Tibial artery (tissue), 4 donors: ENCODE data around the gene CABP4.

Source experiments
- DNase-seq, 2 donors: peaks; one replicate each; pipeline ENCODE4 v3.0.0-alpha.2; 2019
- H3K27ac ChIP-seq, 2 donors: fragments of 200-600 bp; sonication (generic) in 1 of 2; 1 replicate in 1 of 2; 2 replicates in 1 of 2; pipeline ENCODE4 v1.5.1; 2018 to 2019; ENCODE audit warnings: mild to moderate bottlenecking in 1 of 2
- H3K27me3 ChIP-seq, 2 donors: fragments of 200-600 bp; sonication (generic) in 1 of 2; one replicate each; pipeline versions ENCODE4 v1.5.1 to v1.6.0; 2016 to 2019
- H3K36me3 ChIP-seq, 3 donors: fragments of 200-600 bp; sonication (generic) in 2 of 3; one replicate each; pipeline ENCODE4 v1.5.1; 2016 to 2019; ENCODE audit warnings: mild to moderate bottlenecking in 2 of 3
- H3K4me1 ChIP-seq, 4 donors: fragments of 200-600 bp; sonication (generic) in 2 of 4; 1 replicate in 3 of 4; 2 replicates in 1 of 4; pipeline ENCODE4 v1.5.1; 2016 to 2019
- H3K4me3 ChIP-seq, 2 donors: fragments of 200-600 bp; sonication (generic) in 1 of 2; 1 replicate in 1 of 2; 2 replicates in 1 of 2; pipeline ENCODE4 v1.5.1; 2018 to 2019; ENCODE audit warnings: mild to moderate bottlenecking in 2 of 2
- H3K9me3 ChIP-seq, 3 donors: fragments of 200-600 bp; sonication (generic) in 1 of 3; one replicate each; pipeline ENCODE4 v1.5.1; 2016 to 2019
- intact Hi-C: fragments of 100-400 bp; cut with DNase I; formaldehyde crosslinking; loops from one replicate; pipeline ENCODE4 v1.15.0; 2023; ENCODE audit warnings: low total_unique reads
- TF ChIP-seq, protein P1 (sequence below), 2 experiments: fragments of 200-600 bp in 1 of 2; fragments of 450-650 bp in 1 of 2; IDR thresholded peaks; one replicate each; pipeline ENCODE4 v1.5.1; 2017 to 2019; ENCODE audit warnings: antibody characterized with exemption in 2 of 2, mild to moderate bottlenecking in 1 of 2, moderate library complexity in 1 of 2

Gene CABP4

GRCh38 chr11:67440229-67441097 is 14.7 kb upstream of the CABP4 start:
- H3K9me3 ChIP-seq, result no peaks in the 10 kb centered on the region
- TF ChIP-seq, protein P1, sequence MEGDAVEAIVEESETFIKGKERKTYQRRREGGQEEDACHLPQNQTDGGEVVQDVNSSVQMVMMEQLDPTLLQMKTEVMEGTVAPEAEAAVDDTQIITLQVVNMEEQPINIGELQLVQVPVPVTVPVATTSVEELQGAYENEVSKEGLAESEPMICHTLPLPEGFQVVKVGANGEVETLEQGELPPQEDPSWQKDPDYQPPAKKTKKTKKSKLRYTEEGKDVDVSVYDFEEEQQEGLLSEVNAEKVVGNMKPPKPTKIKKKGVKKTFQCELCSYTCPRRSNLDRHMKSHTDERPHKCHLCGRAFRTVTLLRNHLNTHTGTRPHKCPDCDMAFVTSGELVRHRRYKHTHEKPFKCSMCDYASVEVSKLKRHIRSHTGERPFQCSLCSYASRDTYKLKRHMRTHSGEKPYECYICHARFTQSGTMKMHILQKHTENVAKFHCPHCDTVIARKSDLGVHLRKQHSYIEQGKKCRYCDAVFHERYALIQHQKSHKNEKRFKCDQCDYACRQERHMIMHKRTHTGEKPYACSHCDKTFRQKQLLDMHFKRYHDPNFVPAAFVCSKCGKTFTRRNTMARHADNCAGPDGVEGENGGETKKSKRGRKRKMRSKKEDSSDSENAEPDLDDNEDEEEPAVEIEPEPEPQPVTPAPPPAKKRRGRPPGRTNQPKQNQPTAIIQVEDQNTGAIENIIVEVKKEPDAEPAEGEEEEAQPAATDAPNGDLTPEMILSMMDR (IDR thresholded peaks at IDR 0.05), result no peak
- peaks cover 0 to 68% (median 47%) of the 10 kb centered on the region in 3 donors for H3K36me3 ChIP-seq
- intact Hi-C loops, result no loop called here
- H3K27ac ChIP-seq, result peak overlapping the region; percentile 51 to 64
- no peak overlapping the region for H3K4me3 ChIP-seq
- no peaks in the 10 kb centered on the region for H3K27me3 ChIP-seq
- no peak for DNase-seq
- H3K4me1 ChIP-seq, result peaks cover 0 to 69% (median 39%) of the 10 kb centered on the region in 4 donors

DNA sequence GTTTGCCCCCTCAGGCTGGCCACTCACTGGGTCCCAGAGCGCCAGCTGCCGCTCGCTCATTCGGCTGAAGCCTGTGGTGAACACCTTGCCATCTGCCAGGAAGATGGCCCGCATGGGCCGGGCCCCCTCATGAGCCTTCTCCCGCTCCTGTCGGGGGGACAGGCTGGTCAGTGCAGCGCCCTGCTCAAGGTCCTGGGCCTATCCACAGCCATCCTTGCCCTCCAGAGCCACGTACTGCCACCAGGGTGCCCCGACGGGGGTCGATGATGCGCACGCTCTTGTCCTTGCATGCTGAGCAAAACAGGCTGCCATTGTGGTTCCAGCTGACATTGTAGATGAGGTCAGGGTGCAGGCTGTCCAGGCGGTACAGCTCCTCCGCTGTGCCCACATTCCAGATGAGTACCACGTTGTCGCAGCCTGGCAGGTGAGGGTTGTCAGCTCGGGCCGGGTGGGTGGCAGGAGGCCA is 14.0 kb upstream of the CABP4 start:
- TF ChIP-seq, protein P1 (IDR thresholded peaks at IDR 0.05), result no peak
- DNase-seq, result no peak
- H3K36me3 ChIP-seq, result peaks cover 0 to 61% (median 40%) of the 10 kb centered on the region in 3 donors
- H3K27me3 ChIP-seq, result no peaks in the 10 kb centered on the region
- no peaks in the 10 kb centered on the region for H3K9me3 ChIP-seq
- H3K4me1 ChIP-seq, result peaks cover 0 to 63% (median 34%) of the 10 kb centered on the region in 4 donors
- intact Hi-C loops, result no loop called here
- no peak overlapping the region for H3K27ac ChIP-seq
- H3K4me3 ChIP-seq, result no peak overlapping the region

DNA sequence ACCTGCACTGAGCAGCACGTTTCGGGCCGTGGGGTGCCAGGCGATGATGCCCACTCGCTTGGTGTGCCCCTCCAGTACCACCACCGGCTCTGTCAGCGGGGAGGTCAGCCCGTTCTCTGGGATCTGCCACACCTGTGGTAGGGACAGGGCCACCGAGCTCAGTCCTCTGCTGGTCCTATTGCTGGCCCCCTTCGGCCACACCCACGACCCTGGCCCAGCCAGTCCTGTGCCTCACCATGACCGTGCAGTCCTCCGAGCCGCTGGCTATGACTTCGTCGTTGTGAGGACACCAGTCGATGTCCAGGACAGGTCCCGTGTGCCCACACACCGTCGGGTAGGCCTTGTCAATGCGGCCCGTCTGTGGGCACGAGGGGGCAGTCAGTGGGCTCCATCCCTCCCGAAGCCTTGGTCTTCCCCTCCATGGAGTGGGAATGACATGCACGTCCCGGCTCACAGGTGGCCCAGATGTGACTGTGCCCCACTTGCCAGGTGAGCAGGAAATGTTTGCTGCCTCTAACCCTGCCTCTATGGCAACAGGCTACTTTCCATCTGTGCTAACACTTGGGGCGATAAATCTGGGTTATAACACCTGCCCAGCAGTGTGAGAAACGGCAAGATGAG is 13.3 kb upstream of the CABP4 start:
- H3K9me3 ChIP-seq, result no peaks in the 10 kb centered on the region
- H3K4me3 ChIP-seq, result no peak overlapping the region
- DNase-seq, result peak in 1 of 2 donors; percentile 68
- TF ChIP-seq, protein P1 (IDR thresholded peaks at IDR 0.05), result no peak
- peaks cover 0 to 54% (median 38%) of the 10 kb centered on the region in 3 donors for H3K36me3 ChIP-seq
- peak overlapping the region; percentile 96 to 98 for H3K27ac ChIP-seq
- intact Hi-C loops, result loop anchor here (2.0 kb wide), 1 partner anchor 23 kb away; no protein-coding TSS in a partner anchor
- H3K27me3 ChIP-seq, result no peaks in the 10 kb centered on the region
- H3K4me1 ChIP-seq, result peaks cover 0 to 56% (median 30%) of the 10 kb centered on the region in 4 donors

DNA sequence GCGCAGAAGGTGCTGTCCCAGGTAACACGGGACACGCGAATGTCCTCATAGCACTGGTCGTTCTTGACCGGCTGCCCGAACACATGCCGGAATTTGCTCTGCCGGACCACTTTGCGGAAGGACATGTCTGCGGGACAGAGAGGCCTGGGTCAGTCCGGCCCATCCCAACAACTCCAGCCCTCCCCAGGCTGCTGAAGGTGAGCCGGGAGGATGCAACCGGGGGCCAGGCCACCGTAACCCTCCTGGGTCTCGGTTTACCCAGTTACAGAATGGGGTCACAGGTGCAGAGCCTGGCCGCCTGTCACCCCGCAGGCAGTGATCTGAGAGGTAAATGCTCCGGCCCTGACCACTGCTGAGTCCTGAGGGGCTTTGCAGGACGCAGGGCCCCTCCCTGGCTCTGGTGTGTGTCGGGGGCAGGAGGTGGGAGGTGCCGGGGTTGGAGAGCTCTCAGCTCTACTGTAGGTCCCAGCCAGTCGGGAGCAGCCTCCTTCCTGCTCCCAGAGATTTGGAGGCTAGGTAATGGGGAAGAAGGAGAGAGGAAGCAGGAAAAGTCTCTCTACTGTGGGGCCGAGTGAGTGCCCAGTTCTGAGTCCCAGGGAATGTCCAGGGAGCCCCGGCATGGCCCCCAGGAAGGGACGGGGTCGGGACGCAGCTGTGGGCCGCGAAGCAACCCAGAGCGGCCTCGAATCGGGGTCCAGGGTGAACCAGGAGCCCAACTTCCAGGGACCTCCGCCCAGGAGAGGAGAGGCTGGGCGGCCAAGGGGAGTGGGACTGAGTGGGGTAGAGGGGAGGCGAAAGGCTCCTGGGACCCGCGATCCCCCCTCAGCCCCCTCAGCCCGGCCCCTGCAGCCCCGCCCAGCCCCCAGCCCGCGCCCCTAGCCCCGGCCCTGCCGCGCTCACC is 12.4 kb upstream of the CABP4 start:
- TF ChIP-seq, protein P1 (IDR thresholded peaks at IDR 0.05), result no peak
- no peak for DNase-seq
- intact Hi-C loops, result loop anchor here (2.0 kb wide), 1 partner anchor 22 kb away; no protein-coding TSS in a partner anchor
- Histone ChIP-seq H3K27ac (peak overlapping the region; percentile 96 to 98), H3K9me3 (no peaks in the 10 kb centered on the region), H3K36me3 (peaks cover 0 to 45% (median 34%) of the 10 kb centered on the region in 3 donors), H3K4me1 (peaks cover 0 to 49% (median 28%) of the 10 kb centered on the region in 4 donors), H3K27me3 (no peaks in the 10 kb centered on the region), H3K4me3 (peak overlapping the region; percentile 89 to 90)

DNA sequence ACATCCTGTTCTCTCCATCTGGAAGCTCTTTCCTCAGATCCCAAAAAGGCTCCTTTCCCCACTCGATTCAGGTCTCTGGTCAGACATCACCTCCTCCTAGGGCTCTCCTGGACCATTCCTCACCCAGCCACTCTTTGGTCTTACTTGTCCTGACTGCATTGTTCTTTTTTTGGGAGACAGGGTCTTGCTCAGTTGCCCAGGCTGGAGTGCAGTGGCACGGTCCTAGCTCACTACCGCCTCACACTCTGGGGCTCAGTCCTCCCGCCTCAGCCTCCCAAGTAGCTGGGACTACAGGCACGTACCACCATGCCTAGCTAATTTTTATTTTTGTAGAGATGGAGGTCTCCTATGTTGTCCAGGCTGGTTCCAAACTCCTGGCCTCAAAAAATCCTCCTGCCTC is 9.6 kb upstream of the CABP4 start:
- no peak for DNase-seq
- H3K9me3 ChIP-seq, result no peaks in the 10 kb centered on the region
- H3K27ac ChIP-seq, result no peak overlapping the region
- H3K4me3 ChIP-seq, result no peak overlapping the region
- TF ChIP-seq, protein P1 (IDR thresholded peaks at IDR 0.05), result no peak
- intact Hi-C loops, result no loop called here
- peaks cover 0 to 19% (median 13%) of the 10 kb centered on the region in 3 donors for H3K36me3 ChIP-seq
- H3K27me3 ChIP-seq, result no peaks in the 10 kb centered on the region
- H3K4me1 ChIP-seq, result peaks cover 0 to 36% (median 20%) of the 10 kb centered on the region in 4 donors
